Cardiac muscle cell (in vitro differentiated cells and primary cell): ENCODE data around the gene CRIP1. TPM values are rescaled to one million over a fixed set of nuclear protein-coding genes. Genes with fewer than 3 reads are reported as not detected.

Experiments used
- DNase-seq, 2 donors: peaks; one replicate each; pipeline versions ENCODE4 v3.0.0 to v3.0.0-alpha.2; 2010 to 2017; ENCODE audit warnings: low read depth in 1 of 2, low spot score in 1 of 2
- H3K27ac ChIP-seq: fragments of 200-600 bp; sonication (generic); 2 replicates; pipeline ENCODE4 v1.5.1; 2016
- H3K27me3 ChIP-seq: fragments of 200-600 bp; sonication (generic); 2 replicates; pipeline ENCODE4 v1.6.0; 2016; ENCODE audit warnings: control low read depth
- H3K36me3 ChIP-seq: fragments of 200-600 bp; sonication (generic); 2 replicates; pipeline ENCODE4 v1.5.1; 2016; ENCODE audit warnings: control low read depth
- H3K4me1 ChIP-seq: fragments of 200-600 bp; sonication (generic); 2 replicates; pipeline ENCODE4 v1.8.1; 2017; ENCODE audit warnings: low read depth, mild to moderate bottlenecking, mixed run types
- H3K4me3 ChIP-seq: fragments of 200-600 bp; sonication (generic); 2 replicates; pipeline ENCODE4 v1.5.1; 2016; ENCODE audit warnings: mild to moderate bottlenecking
- H3K9me3 ChIP-seq: fragments of 200-600 bp; sonication (generic); 2 replicates; pipeline ENCODE4 v1.5.1; 2017; ENCODE audit warnings: low read depth, mild to moderate bottlenecking, control low read depth
- polyA plus RNA-seq: library from polyadenylated mRNA; unstranded; fragments of >200 nt; fragmentation: Nextera tagmentation; extraction: Ambion mirVana; gene quantifications from 2 replicates; pipeline ENCODE4 v1.2.1, GENCODE V29; 2016
- total RNA-seq: library from RNA; depleted of rRNA; stranded (reverse); fragments of >200 nt; gene quantifications from 2 replicates; pipeline ENCODE4 v1.2.3, GENCODE V29; 2016
- TF ChIP-seq, protein P1 (sequence below): IDR thresholded peaks from 2 replicates; pipeline ENCODE4 v1.5.1; 2012; ENCODE audit warnings: low read depth, mild to moderate bottlenecking, low read length

CRIP1 gene
- total and polyA plus RNA-seq, 2 experiments from 2014 or later, result 51.1 to 196 TPM

DNA sequence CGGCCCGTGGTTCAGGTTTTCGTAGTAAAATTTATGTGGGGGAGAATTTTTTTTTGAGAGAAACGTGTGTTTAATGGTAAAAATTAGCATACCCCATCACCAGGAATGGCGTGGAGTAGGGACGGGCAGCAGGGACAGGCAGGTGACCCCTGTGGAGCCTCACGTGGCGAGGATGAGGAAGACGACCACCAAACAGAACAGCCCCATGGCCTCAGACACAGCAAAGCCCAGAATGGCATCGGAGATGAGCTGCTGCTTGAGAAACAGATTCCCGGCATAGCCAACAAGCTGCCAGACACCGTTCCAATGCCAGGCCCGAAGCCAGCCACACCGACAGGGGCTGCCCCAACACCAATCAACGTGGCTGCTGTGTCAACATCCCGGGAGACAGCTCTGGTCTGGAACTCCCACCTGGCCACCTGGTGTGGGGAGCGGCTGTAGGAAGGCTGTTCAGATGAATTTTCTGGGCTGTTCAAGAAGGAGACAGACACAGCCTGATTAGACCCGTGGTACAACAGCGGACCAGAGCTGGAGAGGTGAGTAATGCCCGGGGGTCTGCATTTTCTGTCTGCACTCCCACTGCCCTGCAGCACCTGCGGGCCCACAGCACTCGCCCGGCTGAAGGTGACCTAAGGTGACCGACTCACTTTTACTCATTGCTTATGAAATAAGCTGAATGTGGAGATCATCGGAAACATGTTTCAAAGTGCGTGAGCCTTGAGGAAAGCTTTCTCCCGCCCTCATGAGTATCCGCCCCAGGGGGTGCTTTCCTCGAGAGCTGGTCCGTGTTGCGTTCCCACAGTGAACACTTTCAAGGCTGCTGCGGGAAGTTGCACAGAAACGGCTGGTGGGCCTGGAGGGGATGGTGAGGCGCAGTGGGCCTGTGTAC, 50.2 kb downstream of the CRIP1 start:
- Histone ChIP-seq H3K9me3 (no peaks in the 10 kb centered on the region), H3K4me1 (no peaks in the 10 kb centered on the region), H3K4me3 (no peak overlapping the region), H3K27me3 (no peaks in the 10 kb centered on the region), H3K27ac (no peak overlapping the region), H3K36me3 (no peaks in the 10 kb centered on the region)
- TF ChIP-seq, protein P1, sequence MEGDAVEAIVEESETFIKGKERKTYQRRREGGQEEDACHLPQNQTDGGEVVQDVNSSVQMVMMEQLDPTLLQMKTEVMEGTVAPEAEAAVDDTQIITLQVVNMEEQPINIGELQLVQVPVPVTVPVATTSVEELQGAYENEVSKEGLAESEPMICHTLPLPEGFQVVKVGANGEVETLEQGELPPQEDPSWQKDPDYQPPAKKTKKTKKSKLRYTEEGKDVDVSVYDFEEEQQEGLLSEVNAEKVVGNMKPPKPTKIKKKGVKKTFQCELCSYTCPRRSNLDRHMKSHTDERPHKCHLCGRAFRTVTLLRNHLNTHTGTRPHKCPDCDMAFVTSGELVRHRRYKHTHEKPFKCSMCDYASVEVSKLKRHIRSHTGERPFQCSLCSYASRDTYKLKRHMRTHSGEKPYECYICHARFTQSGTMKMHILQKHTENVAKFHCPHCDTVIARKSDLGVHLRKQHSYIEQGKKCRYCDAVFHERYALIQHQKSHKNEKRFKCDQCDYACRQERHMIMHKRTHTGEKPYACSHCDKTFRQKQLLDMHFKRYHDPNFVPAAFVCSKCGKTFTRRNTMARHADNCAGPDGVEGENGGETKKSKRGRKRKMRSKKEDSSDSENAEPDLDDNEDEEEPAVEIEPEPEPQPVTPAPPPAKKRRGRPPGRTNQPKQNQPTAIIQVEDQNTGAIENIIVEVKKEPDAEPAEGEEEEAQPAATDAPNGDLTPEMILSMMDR, result no peak
- no peak for DNase-seq

DNA sequence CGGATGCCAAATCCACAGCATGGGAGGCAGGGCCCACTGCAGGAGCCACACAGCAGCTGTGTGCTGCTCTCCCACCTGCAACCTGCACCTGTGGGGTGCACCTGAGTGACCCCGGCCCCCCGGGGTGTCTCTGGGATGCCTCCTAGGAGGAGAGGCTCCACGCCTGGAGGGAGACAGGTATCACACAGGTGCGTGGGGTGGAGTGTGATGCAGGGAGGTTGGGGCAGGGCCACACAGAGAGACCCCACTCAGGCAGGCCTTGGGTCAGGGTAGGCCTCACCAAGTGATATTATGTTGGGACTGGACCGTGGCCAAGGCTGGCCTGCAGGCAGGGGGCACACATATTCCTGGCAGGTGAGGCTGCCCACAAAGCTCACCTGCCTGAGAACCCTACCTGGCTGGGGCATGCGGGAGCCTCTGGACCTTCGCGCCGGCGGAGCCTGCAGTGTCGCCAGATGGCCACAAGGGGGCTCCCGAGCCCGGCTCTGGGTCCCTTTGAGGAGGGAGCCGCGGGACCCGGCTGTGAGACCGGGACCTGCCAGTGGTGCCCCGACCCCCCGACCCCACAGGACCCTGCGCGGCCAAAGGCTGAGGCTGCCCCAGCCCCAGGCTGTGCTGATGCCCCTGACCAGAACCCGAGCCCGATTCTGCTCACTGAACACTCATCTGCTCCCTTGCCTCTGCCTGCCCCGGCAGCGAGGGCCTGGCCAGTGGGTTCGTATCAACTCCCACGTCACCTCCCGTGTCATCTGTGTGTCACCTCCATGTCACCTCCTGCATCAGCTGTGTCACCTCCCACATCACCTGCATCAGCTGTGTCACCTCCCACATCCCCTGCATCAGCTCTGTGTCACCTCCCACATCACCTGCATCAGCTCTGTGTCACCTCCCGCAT, 51.1 kb downstream of the CRIP1 start:
- Histone ChIP-seq H3K9me3 (no peaks in the 10 kb centered on the region), H3K4me3 (no peak overlapping the region), H3K27me3 (no peaks in the 10 kb centered on the region), H3K27ac (no peak overlapping the region), H3K36me3 (no peaks in the 10 kb centered on the region), H3K4me1 (no peaks in the 10 kb centered on the region)
- peak in 1 of 2 donors; percentile 19 for DNase-seq
- TF ChIP-seq, protein P1, result peak; percentile 91

Other genes with a start within 250 kb of the CRIP1 start
- 19.2 and 20.9 TPM in 2 replicates for gene BTBD6, start 238.4 kb upstream of the CRIP1 start, total RNA-seq
- 14.4 and 20.3 TPM in 2 replicates for gene BTBD6, start 238.4 kb upstream of the CRIP1 start, polyA plus RNA-seq
- 43.9 and 82.2 TPM in 2 replicates for gene BRF1, start 185.9 kb upstream of the CRIP1 start, total RNA-seq
- gene BRF1, start 185.9 kb upstream of the CRIP1 start, polyA plus RNA-seq, result 22.2 and 26.6 TPM in 2 replicates
- 96.3 and 144 TPM in 2 replicates for gene PACS2, start 172.1 kb upstream of the CRIP1 start, total RNA-seq
- 66.1 and 79.1 TPM in 2 replicates for gene PACS2, start 172.1 kb upstream of the CRIP1 start, polyA plus RNA-seq
- gene TEX22, start 88.3 kb upstream of the CRIP1 start, total RNA-seq, result 2.5 and 3.7 TPM in 2 replicates
- 3.0 and 4.1 TPM in 2 replicates for gene TEX22, start 88.3 kb upstream of the CRIP1 start, polyA plus RNA-seq
- gene MTA1, start 67.1 kb upstream of the CRIP1 start, total RNA-seq, result 136 and 208 TPM in 2 replicates
- gene MTA1, start 67.1 kb upstream of the CRIP1 start, polyA plus RNA-seq, result 110 and 149 TPM in 2 replicates
- 804 and 1,173 TPM in 2 replicates for gene CRIP2, start 12.1 kb upstream of the CRIP1 start, total RNA-seq
- gene CRIP2, start 12.1 kb upstream of the CRIP1 start, polyA plus RNA-seq, result 1,364 and 1,845 TPM in 2 replicates
- gene TEDC1, start 4.4 kb downstream of the CRIP1 start, total RNA-seq, result 32.0 and 33.0 TPM in 2 replicates
- gene TEDC1, start 4.4 kb downstream of the CRIP1 start, polyA plus RNA-seq, result 27.4 and 27.6 TPM in 2 replicates
- gene TMEM121, start 39.7 kb downstream of the CRIP1 start, total RNA-seq, result 6.8 and 8.8 TPM in 2 replicates
- 4.4 and 6.4 TPM in 2 replicates for gene TMEM121, start 39.7 kb downstream of the CRIP1 start, polyA plus RNA-seq